PC-3 (cell line): Measurements from ENCODE around the gene IQSEC3.

ENCODE experiments used
- EZH2 ChIP-seq: fragments of 300-600 bp; sonication (generic); IDR thresholded peaks from one replicate; pipeline ENCODE4 v1.6.1; 2017; ENCODE audit warnings: antibody characterized with exemption, mild to moderate bottlenecking, low read length; ENCODE audit not compliant: unreplicated experiment
- EZH2phosphoT487 ChIP-seq: fragments of 300-600 bp; sonication (generic); IDR thresholded peaks from 2 replicates; pipeline ENCODE4 v1.6.1; 2018; ENCODE audit warnings: mild to moderate bottlenecking, antibody characterized with exemption, low read length, borderline replicate concordance
- TF ChIP-seq, protein P1 (sequence below): fragments of 300-600 bp; sonication (generic); conservative IDR thresholded peaks from 2 replicates; pipeline ENCODE4 v1.5.1; 2017; ENCODE audit warnings: antibody characterized with exemption, low read depth, mild to moderate bottlenecking, low read length

DNA sequence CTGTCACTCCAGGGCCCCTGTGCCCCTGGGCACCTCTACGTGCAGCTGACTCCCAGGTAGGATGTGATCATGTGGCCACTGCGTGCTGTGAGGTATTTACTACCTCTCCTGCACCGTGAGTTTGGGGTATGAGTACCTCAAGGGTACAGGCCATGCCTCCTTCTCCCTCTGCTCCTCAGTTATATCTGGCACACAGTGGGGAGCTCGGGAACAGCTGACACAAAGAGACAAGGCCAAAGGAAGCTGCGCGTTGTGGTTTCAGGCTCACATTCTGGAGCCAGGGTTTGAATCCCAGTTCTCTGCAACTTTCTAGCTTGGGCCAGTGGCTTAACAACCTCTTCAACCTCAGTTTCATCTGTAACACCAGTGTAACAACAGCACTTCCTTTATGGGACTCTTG lies 155.2 kb downstream of the IQSEC3 start:
- TF ChIP-seq, protein P1, sequence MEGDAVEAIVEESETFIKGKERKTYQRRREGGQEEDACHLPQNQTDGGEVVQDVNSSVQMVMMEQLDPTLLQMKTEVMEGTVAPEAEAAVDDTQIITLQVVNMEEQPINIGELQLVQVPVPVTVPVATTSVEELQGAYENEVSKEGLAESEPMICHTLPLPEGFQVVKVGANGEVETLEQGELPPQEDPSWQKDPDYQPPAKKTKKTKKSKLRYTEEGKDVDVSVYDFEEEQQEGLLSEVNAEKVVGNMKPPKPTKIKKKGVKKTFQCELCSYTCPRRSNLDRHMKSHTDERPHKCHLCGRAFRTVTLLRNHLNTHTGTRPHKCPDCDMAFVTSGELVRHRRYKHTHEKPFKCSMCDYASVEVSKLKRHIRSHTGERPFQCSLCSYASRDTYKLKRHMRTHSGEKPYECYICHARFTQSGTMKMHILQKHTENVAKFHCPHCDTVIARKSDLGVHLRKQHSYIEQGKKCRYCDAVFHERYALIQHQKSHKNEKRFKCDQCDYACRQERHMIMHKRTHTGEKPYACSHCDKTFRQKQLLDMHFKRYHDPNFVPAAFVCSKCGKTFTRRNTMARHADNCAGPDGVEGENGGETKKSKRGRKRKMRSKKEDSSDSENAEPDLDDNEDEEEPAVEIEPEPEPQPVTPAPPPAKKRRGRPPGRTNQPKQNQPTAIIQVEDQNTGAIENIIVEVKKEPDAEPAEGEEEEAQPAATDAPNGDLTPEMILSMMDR: no peak
- TF ChIP-seq EZH2phosphoT487: no peak
- no peak for TF ChIP-seq EZH2
